ENCODE data around the gene CD300LF.
A peak's percentile ranks its signal among the peaks of the same experiment; 100 is the strongest.

The CD300LF gene

DNA sequence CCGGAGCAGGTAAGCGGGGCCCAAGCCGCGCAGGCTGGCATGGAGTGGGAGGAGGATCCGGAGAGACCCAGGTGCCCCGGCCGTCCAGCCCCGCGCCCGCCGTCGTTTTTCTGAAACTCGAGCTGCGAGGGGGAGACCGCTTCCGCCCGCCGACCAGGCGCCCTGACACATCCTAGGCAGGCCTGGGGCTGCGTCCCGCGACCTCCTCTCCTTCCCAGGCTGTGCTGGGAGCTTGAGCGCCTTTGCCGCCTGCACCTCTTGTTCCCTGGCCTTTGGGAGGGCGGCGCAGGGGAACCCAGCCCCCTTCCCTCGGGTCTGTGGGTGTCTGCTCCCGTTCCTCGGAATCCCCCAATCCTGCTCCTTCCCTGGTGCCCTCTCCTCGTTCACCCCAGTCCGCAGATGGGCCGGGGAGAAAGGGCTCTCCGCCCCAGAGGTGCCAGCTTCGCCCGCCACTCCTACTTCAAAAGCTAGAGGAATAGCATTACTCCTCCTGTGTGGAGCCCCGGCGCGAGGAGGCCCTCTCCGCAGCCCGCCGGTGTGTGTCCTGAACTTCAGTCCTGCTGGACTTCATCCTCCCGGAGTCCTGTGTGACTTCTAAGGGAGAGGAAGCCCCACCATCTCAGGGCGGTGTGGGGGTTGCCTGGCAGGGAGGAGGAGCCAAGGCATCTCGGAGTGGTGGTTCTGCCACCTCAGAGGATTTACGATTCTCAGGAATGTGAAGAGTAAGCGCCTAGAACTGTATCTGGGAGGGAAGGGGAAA is 36.7 kb upstream of the CD300LF start:
- no peak for TF ChIP-seq EZH2phosphoT487 (IDR thresholded peaks at IDR 0.05; ENCODE audit: borderline replicate concordance)
- TF ChIP-seq, protein P1, sequence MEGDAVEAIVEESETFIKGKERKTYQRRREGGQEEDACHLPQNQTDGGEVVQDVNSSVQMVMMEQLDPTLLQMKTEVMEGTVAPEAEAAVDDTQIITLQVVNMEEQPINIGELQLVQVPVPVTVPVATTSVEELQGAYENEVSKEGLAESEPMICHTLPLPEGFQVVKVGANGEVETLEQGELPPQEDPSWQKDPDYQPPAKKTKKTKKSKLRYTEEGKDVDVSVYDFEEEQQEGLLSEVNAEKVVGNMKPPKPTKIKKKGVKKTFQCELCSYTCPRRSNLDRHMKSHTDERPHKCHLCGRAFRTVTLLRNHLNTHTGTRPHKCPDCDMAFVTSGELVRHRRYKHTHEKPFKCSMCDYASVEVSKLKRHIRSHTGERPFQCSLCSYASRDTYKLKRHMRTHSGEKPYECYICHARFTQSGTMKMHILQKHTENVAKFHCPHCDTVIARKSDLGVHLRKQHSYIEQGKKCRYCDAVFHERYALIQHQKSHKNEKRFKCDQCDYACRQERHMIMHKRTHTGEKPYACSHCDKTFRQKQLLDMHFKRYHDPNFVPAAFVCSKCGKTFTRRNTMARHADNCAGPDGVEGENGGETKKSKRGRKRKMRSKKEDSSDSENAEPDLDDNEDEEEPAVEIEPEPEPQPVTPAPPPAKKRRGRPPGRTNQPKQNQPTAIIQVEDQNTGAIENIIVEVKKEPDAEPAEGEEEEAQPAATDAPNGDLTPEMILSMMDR (conservative IDR thresholded peaks at IDR 0.05; ENCODE audit: low read length) = no peak
- H3K4me1 ChIP-seq (ENCODE audit: insufficient read depth, low read length, poor library complexity, severe bottlenecking) = peaks cover 55% of the 10 kb centered on the region
- peaks cover 7% of the 10 kb centered on the region for H3K27me3 ChIP-seq (ENCODE audit: insufficient read depth, low read length, poor library complexity, severe bottlenecking)
- no peaks in the 10 kb centered on the region for H3K9me2 ChIP-seq (replicated peaks; ENCODE audit: low read depth, low read length)
- H3K36me3 ChIP-seq (ENCODE audit: insufficient read depth, low read length) = no peaks in the 10 kb centered on the region; the same call in 1 of the 2 replicates
- peak overlapping the region; percentile 92 for H3K4me2 ChIP-seq (ENCODE audit: low read depth, low read length, poor library complexity, severe bottlenecking)
- H3K9ac ChIP-seq (ENCODE audit: low read depth, low read length, poor library complexity, severe bottlenecking) = peak overlapping the region; percentile 98
- no peak overlapping the region for H2AFZ ChIP-seq (ENCODE audit: low read length)
- H3K79me2 ChIP-seq (ENCODE audit: insufficient read depth, low read length) = peaks cover 77% of the 10 kb centered on the region
- H3F3A ChIP-seq (ENCODE audit: low read depth) = peaks cover 8% of the 10 kb centered on the region; the same call in 1 of the 2 replicates
- H4K20me1 ChIP-seq (ENCODE audit: insufficient read depth, low read length, poor library complexity, severe bottlenecking) = peaks cover 62% of the 10 kb centered on the region
- H3K9me3 ChIP-seq (ENCODE audit: insufficient read depth, low read depth, low read length) = no peaks in the 10 kb centered on the region
- peak overlapping the region; percentile 94 for H3K4me3 ChIP-seq (ENCODE audit: low read length, poor library complexity, severe bottlenecking)

DNA sequence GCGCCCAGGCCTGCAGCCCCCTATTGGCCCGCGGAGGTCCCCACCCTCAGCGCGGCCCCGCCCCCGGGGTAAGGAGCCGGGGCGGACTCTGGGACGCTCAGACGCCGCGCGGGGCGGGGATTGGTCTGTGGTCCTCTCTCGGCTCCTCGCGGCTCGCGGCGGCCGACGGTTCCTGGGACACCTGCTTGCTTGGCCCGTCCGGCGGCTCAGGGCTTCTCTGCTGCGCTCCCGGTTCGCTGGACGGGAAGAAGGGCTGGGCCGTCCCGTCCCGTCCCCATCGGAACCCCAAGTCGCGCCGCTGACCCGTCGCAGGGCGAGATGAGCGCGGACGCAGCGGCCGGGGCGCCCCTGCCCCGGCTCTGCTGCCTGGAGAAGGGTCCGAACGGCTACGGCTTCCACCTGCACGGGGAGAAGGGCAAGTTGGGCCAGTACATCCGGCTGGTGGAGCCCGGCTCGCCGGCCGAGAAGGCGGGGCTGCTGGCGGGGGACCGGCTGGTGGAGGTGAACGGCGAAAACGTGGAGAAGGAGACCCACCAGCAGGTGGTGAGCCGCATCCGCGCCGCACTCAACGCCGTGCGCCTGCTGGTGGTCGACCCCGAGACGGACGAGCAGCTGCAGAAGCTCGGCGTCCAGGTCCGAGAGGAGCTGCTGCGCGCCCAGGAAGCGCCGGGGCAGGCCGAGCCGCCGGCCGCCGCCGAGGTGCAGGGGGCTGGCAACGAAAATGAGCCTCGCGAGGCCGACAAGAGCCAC is 36.0 kb upstream of the CD300LF start, which contains the start of gene NHERF1:
Gene NHERF1 (plus strand): TSS at position 100 of the 750 bp plus-strand sequence. CDS start 219 bp downstream, at position 319.
- peak within 1 kb of the TSS; percentile 92 for H3K4me2 ChIP-seq (ENCODE audit: low read depth, low read length, poor library complexity, severe bottlenecking)
- no peaks in the 10 kb centered on the region for H3K9me2 ChIP-seq (replicated peaks; ENCODE audit: low read depth, low read length)
- no peaks in the 10 kb centered on the region; the same call in 1 of the 2 replicates for H3K36me3 ChIP-seq (ENCODE audit: insufficient read depth, low read length)
- TF ChIP-seq EZH2phosphoT487 (IDR thresholded peaks at IDR 0.05; ENCODE audit: borderline replicate concordance) = no peak
- TF ChIP-seq, protein P1 (conservative IDR thresholded peaks at IDR 0.05; ENCODE audit: low read length) = peak; percentile 19; the same call in 1 of the 2 replicates
- no peak within 1 kb of the TSS for H2AFZ ChIP-seq (ENCODE audit: low read length)
- peak within 1 kb of the TSS; percentile 94 for H3K4me3 ChIP-seq (ENCODE audit: low read length, poor library complexity, severe bottlenecking)
- peaks cover 7% of the 10 kb centered on the region for H3K27me3 ChIP-seq (ENCODE audit: insufficient read depth, low read length, poor library complexity, severe bottlenecking)
- H4K20me1 ChIP-seq (ENCODE audit: insufficient read depth, low read length, poor library complexity, severe bottlenecking) = peaks cover 56% of the 10 kb centered on the region
- H3F3A ChIP-seq (ENCODE audit: low read depth) = peaks cover 8% of the 10 kb centered on the region; the same call in 1 of the 2 replicates
- H3K9ac ChIP-seq (ENCODE audit: low read depth, low read length, poor library complexity, severe bottlenecking) = peak within 1 kb of the TSS; percentile 98
- peaks cover 62% of the 10 kb centered on the region for H3K4me1 ChIP-seq (ENCODE audit: insufficient read depth, low read length, poor library complexity, severe bottlenecking)
- no peaks in the 10 kb centered on the region for H3K9me3 ChIP-seq (ENCODE audit: insufficient read depth, low read depth, low read length)
- H3K79me2 ChIP-seq (ENCODE audit: insufficient read depth, low read length) = peaks cover 77% of the 10 kb centered on the region

DNA sequence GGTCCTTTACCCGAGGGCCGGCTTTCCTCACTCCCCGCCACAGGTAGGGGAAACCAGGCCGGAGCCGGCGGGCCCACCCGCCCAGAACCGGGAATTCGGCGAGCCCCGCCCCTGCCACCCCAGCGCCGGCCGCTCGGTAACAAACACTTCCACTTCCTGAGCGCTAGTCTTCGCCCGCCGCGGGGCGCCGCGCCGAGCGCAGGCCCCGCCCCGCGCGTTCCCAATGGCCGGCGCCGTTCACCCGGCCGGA is 35.5 kb upstream of the CD300LF start:
- H3K79me2 ChIP-seq (ENCODE audit: insufficient read depth, low read length) = peaks cover 77% of the 10 kb centered on the region
- H3K4me1 ChIP-seq (ENCODE audit: insufficient read depth, low read length, poor library complexity, severe bottlenecking) = peaks cover 62% of the 10 kb centered on the region
- peak overlapping the region; percentile 94 for H3K4me3 ChIP-seq (ENCODE audit: low read length, poor library complexity, severe bottlenecking)
- peak overlapping the region; percentile 58 for H3K9ac ChIP-seq (ENCODE audit: low read depth, low read length, poor library complexity, severe bottlenecking)
- H3K9me3 ChIP-seq (ENCODE audit: insufficient read depth, low read depth, low read length) = no peaks in the 10 kb centered on the region
- peak overlapping the region; percentile 64 for H3K4me2 ChIP-seq (ENCODE audit: low read depth, low read length, poor library complexity, severe bottlenecking)
- peaks cover 7% of the 10 kb centered on the region for H3K27me3 ChIP-seq (ENCODE audit: insufficient read depth, low read length, poor library complexity, severe bottlenecking)
- peaks cover 51% of the 10 kb centered on the region for H4K20me1 ChIP-seq (ENCODE audit: insufficient read depth, low read length, poor library complexity, severe bottlenecking)
- H3F3A ChIP-seq (ENCODE audit: low read depth) = peaks cover 11% of the 10 kb centered on the region; the same call in 1 of the 2 replicates
- H3K36me3 ChIP-seq (ENCODE audit: insufficient read depth, low read length) = no peaks in the 10 kb centered on the region; the same call in 1 of the 2 replicates
- no peak overlapping the region for H2AFZ ChIP-seq (ENCODE audit: low read length)
- TF ChIP-seq EZH2phosphoT487 (IDR thresholded peaks at IDR 0.05; ENCODE audit: borderline replicate concordance) = no peak
- TF ChIP-seq, protein P1 (conservative IDR thresholded peaks at IDR 0.05; ENCODE audit: low read length) = no peak
- H3K9me2 ChIP-seq (replicated peaks; ENCODE audit: low read depth, low read length) = no peaks in the 10 kb centered on the region
